Daoy (cell line): ENCODE data around the gene CFAP410. TPM values are rescaled to one million over a fixed set of nuclear protein-coding genes. Genes with fewer than 3 reads are reported as not detected.
A peak's percentile ranks its signal among the peaks of the same experiment; 100 is the strongest.

Source experiments
- DNase-seq: peaks from one replicate; pipeline ENCODE4 v3.0.0-alpha.2; 2015; ENCODE audit warnings: low read depth
- total RNA-seq: library from RNA; depleted of rRNA; stranded (reverse); fragments of >200 nt; shearing (Covaris generic); gene quantifications from 2 replicates; pipeline ENCODE4 v1.2.3, GENCODE V29; 2014; rRNA removed

CFAP410 gene
- total RNA-seq = 23.5 and 60.9 TPM in 2 replicates

GRCh38 chr21:44338971-44339910 lies at the start of gene CFAP410:
Gene CFAP410 (minus strand): TSS chr21:44339390. CDS start chr21:44339194, 196 bp downstream.
- peak; percentile 99 for DNase-seq

GRCh38 chr21:44384968-44385367 lies 45.8 kb upstream of the CFAP410 start:
- no peak for DNase-seq

GRCh38 chr21:44383216-44383615 lies 44.0 kb upstream of the CFAP410 start:
- no peak for DNase-seq

GRCh38 chr21:44382536-44382935 lies 43.3 kb upstream of the CFAP410 start:
- no peak for DNase-seq

GRCh38 chr21:44381874-44382273 lies 42.7 kb upstream of the CFAP410 start:
- DNase-seq = no peak

- no peak for DNase-seq
Measured at GRCh38 chr21:44380876-44381275, 41.7 kb upstream of the CFAP410 start.

- DNase-seq = no peak
Measured at GRCh38 chr21:44379991-44380865, 41.0 kb upstream of the CFAP410 start.

GRCh38 chr21:44379515-44379848 lies 40.3 kb upstream of the CFAP410 start:
- DNase-seq = no peak

GRCh38 chr21:44378646-44379514 lies 39.7 kb upstream of the CFAP410 start:
- DNase-seq = peak; percentile 2

GRCh38 chr21:44377922-44378645 lies 38.9 kb upstream of the CFAP410 start:
- no peak for DNase-seq

- DNase-seq = peak; percentile 5
Measured at GRCh38 chr21:44377201-44377921, 38.2 kb upstream of the CFAP410 start.

GRCh38 chr21:44376606-44377005 lies 37.4 kb upstream of the CFAP410 start:
- DNase-seq = no peak

GRCh38 chr21:44375761-44376241 lies 36.6 kb upstream of the CFAP410 start:
- no peak for DNase-seq

GRCh38 chr21:44375281-44375651 lies 36.1 kb upstream of the CFAP410 start:
- DNase-seq = peak; percentile 2

GRCh38 chr21:44374601-44375280 lies 35.6 kb upstream of the CFAP410 start:
- DNase-seq = no peak

GRCh38 chr21:44372616-44373015 lies 33.4 kb upstream of the CFAP410 start:
- DNase-seq = no peak

GRCh38 chr21:44371596-44371995 lies 32.4 kb upstream of the CFAP410 start:
- DNase-seq = no peak

GRCh38 chr21:44370786-44371410 lies 31.7 kb upstream of the CFAP410 start:
- DNase-seq = peak; percentile 6
